HG03196 (cell line): ENCODE results near the gene ATP6V1G2.
"Not testable (repeated sequence)": the region's sequence is repeated elsewhere in the genome, so short reads cannot be mapped to it uniquely, and the experiment has no call there.

Experiments used
- ATAC-seq: cut with Tn5 transposase; IDR thresholded peaks from one replicate; pipeline ENCODE4 v1.9.1; 2021; ENCODE audit not compliant: unreplicated experiment

The ATP6V1G2 gene

DNA sequence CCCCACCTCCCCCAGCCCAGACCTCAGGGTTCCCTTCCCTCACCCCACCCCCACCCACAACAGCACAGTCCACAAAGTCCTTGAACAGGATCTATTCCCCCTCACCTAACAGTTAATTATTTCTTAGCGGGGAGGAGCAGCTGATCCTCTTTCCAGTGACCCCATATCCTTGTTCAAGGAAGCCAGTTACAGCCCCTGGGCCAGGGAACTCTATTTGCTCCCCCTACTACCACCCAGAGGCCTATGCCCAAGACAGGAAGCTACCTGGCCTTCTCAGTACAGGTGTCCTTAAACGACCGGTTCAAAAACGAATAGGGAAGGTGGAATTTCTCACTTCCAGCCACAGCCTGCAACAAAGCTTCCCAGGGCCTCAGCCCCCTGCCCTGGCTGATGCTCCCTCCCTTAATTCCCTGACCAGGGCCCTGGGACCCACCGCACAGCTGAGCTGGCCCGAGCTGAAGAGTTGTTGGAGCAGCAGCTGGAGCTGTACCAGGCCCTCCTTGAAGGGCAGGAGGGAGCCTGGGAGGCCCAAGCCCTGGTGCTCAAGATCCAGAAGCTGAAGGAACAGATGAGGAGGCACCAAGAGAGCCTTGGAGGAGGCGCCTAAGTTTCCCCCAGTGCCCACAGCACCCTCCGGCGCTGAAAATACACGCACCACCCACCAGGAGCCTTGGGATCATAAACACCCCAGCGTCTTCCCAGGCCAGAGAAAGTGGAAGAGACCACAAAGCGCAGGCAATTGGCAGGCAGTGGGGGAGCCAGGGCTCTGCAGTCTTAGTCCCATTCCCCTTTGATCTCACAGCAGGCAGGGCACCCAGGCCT, 16.9 kb downstream of the ATP6V1G2 start:
- ATAC-seq, result no peak

DNA sequence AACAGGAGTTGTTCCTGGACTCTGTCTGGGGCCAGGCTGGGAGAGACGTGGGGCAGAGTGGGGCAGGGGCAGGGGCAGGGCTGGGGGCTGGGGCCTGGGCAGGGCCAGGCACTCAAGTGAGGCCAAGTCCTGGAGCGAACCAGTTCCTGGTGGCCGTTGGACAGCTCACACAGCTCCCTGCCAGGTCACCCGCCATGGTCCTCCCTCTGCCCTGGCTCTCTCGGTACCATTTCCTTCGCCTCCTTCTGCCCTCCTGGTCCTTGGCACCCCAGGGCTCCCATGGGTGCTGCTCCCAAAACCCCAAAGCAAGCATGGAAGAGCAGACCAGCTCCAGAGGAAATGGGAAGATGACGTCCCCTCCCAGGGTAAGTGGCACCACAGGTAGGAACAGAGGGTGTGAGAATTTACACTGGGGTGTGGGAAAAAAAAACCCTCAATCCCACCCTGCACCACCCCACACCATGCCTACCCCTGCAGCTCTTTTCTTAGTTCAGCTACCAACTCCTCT, 17.5 kb downstream of the ATP6V1G2 start, which contains the start of gene MCCD1:
Gene MCCD1, plus strand, starts transcription at position 142 of the 508 bp plus-strand sequence. Its CDS starts 53 bp downstream, at position 195.
- ATAC-seq, result no peak

DNA sequence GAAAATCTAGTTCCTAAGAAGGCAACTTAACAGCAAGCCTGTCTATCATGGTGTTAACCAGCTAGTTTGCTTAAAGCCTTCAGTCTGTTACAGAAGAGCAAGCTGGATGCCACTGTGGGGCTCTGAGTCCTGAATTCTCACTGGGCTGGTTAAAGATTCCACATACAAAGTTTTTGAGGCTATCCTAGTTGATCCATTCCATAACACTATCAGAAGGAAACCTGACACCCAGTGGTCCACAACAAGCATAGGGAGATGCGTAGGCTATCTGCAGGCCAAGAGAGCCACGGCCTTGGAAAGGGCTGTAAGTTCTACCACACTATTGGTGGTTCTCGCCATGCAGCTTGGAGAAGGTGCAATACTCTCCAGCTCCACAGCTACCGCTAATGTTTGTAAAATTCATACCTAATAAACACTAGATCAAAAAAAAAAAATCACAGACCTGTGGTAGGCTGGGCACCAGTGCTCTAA, 18.1 kb downstream of the ATP6V1G2 start:
- no peak for ATAC-seq

DNA sequence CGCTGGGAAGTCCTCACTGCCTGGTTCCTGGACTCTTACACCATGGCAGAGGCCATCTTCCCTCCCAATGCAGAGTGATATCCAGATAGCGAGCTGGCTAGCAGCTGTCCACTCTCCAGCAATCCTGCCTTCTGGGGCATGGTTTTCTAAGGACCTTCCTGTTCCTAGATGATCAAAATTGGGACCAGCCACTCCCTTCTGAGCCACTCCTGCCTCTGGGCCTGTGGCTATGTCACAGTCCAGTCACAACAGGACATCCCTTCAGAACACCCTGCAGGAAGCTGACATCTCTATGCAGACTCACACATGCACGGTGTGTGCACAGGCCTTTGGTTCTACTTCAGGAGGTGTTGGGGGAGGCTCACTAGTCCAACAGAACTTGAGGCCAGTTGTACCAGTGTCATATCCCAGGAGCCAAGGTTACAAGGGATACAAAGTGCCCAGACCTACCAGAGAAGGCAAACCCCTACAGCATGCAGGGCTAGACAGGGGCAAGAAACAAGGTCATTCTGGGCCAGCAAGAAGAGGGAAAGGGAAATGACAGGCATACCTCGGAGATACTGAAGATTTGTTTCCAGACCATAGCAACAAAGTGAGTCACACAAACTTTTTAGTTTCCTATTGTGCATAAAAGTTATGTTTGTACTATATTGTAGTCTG, 20.3 kb downstream of the ATP6V1G2 start:
- no peak for ATAC-seq

DNA sequence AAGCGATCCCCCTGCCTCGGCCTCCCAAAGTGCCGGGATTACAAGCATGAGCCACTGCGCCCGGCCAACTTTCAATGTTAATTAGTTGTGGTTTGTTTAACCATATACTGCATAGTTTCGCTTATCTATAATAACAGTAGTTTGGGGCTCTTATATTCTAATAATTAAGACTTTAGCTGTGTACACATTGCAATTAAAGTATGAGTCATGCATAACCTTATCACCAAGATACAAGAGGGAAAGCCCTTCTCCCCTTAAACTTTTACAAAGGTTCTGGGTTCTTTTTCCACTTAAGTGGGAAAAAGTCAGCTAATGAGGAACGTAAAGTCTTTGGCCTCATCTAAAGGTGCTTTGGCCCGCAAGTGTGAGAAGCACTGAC, 20.9 kb downstream of the ATP6V1G2 start:
- ATAC-seq, result no peak

DNA sequence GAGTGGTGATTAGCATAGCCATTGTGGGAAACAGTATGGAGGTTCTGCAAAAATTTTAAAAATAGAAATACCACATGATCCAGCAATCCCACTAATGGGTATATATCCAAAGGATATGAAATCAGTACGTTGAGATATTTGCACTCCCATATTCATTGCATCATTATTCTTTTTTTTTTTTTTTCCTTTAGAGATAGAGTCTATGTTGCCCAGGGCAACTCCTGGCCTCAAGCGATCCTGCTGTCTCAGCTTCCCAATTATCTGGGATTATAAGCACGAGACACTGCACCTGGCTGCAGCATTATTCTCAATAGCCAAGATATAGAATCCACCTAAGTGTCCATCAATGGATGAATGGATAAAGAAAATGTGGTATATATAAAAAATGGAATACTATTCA, 24.6 kb downstream of the ATP6V1G2 start:
- ATAC-seq, result no peak

DNA sequence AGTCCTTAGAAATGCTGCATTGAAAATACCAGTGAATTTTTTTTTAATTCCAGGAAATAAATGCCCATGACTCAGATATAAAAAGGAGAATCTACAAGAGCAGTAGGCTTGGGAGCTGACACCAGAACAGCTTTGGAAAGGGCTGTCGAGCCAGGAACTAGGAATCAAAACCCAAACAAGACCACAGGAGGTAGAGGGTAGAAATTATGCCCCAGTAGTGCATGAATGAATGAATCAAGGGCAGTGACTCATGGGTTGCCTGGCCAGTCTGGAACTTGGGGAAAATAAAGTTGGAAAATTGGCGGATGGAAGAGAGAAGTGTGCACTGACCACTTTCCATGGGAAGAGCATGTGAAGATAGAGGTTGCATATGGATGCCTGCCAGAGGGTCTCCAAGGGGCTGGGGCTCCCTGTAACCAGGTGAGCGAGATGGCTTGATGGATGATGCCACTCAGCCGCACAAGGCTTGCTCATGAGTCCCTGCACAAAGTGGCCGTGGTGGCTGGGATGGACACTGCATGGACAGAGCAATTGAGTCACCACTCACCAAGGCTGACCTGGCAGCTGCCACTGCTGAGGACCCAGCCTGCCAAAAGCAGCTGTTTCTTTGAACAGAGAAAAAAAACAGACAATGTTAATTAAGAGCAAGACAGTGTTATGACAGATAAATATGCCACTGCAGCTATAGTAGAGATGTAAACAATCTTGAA, 32.8 kb downstream of the ATP6V1G2 start:
- no peak for ATAC-seq

DNA sequence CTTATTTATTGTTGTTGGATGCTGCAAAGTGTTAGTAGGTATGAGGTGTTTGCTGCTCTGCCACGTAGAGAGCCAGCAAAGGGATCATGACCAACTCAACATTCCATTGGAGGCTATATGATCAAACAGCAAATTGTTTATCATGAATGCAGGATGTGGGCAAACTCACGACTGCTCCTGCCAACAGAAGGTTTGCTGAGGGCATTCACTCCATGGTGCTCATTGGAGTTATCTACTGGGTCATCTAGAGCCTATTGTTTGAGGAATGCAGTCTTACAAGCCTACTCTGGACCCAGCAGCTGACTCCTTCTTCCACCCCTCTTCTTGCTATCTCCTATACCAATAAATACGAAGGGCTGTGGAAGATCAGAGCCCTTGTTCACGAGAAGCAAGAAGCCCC, 36.4 kb downstream of the ATP6V1G2 start:
- ATAC-seq, result no peak

DNA sequence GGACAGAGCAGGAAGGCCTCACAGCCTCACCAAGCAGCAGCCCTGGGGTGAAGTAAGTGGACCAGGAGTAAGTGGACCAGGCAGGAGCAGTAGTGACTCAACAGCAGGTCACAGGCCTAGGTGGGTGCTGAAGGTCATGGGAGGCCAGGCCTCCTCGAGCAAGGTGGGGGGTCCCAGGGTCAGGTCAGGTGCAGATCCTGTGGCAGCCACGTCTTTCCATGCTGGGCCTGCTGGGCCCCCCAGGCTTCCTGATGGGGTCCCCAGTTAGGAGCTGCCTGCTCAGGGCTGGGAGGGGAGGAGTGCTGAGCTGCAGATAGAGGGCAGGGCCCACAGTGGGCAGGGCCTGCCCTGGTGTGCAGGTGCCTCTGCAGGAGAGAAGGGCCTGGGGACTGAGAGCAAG, 37.4 kb downstream of the ATP6V1G2 start:
- ATAC-seq, result not testable (repeated sequence)

DNA sequence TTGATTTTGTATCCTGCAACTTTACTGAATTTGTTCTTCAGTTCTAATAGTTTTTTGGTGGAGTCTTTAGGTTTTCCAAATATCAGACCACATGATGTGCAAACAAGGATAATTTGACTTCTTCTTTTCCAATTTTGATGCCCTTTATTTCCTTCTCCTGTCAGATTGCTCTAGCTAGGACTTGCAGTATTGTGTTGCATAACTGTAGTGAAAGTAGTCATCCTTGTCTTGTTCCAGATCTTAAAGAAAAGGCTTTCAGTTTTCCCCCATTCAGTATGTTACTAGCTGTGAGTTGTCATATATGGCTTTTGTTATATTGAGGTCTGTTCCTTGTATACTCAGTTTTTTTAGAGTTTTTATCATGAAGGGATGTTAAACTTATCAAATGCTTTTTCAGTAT, 43.8 kb downstream of the ATP6V1G2 start:
- ATAC-seq, result no peak

DNA sequence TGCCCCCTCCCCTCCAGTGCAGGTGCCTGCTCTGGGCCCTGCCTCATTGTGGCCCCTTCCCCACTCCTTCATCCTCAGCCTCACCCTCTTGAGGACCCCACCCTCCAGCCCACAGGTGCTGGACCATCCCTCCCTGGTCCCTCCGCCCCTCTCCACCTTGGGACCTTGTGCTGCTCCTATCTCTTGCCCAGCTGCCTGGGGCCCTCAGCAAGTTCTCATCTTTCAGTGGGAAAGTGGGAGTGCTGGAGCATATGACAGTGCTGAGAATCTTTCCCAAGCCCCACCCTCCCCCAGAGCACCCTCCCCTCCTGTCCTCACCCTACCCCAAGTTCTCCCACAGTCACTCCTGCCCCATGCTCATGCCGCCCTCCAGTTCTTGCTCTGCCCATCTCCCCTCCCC, 46.8 kb downstream of the ATP6V1G2 start:
- not testable (repeated sequence) for ATAC-seq

DNA sequence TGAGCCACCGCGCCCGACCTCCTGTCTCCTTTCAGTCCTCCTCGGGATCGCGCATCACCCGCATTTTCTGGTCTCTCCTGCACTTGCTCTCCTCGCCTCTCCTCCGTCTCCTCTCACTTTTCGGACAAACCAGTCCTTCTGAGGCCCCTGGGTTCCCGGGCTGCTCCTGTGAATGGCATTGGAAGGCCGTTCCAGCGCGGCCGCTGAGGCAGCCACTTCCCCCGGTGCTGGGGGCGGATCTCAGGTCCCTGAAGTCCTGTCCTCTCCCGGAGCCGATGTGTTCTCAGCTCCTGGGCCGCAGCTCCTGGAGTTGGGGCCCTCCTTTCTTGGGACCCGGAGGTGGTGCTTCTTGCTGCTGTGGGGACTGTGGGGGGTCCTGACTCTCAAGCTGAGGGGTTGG, 47.7 kb downstream of the ATP6V1G2 start:
- no peak for ATAC-seq

DNA sequence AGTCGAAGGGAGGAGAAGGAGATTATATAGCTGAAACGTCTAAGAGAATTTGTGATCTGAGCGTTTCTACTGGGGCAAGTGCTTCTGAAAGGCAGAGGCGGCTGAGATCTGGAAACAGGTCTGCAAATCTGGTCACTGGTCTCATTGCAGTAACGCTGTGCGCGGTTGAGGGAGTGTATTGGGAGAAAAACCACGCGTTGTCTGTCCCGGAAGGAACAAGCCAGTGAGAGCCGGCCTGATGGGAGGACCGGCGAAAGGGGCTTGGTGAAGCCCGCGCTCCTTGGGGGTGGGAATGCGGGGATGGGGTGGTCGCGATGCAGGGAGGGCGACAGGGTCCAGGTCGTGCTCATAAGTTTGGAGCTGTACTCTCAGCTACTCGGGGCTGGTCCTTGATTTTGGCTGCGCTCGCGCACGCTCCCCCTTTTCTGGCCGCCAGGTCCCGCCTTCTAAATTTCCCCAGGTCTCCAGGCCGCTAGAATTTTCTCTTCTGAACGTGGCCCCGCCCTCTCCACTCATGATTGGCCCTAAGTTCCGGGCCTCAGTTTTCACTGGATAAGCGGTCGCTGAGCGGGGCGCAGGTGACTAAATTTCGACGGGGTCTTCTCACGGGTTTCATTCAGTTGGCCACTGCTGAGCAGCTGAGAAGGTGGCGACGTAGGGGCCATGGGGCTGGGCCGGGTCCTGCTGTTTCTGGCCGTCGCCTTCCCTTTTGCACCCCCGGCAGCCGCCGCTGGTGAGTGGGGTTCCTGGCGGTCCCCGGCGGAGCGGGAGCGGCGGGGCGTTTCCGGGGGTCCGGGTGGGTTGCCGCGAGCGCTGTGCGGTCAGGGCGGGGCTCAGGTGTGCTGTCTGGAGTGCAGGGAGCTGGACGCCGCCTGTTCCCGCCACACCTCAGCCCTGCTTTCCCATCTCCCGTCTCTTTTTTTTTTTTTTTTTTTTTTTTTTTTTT, 48.6 kb downstream of the ATP6V1G2 start, which contains the start of gene MICB:
Gene MICB, plus strand, starts transcription at position 615 of the 946 bp plus-strand sequence. Its CDS starts 49 bp downstream, at position 664.
- ATAC-seq, result peak; percentile 46

DNA sequence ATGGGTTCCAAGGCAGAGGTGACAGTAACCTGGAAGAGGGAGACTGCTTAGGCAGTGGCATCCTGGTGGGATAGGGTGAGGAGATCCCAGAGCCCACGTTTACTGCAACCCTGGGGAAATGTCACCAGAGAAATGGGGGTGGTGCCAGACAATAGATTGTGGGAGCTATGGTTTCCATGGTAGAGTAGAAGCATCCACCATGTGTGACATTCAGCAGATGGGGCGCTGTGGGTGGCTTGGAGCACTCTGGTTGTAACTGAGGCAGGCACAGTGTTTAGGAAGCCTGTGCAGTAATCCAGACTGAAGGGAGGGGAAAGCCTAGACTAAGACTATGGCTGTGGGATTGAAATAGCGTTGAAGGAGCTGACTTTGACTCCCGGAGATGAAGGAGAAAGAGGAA, 49.6 kb downstream of the ATP6V1G2 start:
- ATAC-seq, result not testable (repeated sequence)

DNA sequence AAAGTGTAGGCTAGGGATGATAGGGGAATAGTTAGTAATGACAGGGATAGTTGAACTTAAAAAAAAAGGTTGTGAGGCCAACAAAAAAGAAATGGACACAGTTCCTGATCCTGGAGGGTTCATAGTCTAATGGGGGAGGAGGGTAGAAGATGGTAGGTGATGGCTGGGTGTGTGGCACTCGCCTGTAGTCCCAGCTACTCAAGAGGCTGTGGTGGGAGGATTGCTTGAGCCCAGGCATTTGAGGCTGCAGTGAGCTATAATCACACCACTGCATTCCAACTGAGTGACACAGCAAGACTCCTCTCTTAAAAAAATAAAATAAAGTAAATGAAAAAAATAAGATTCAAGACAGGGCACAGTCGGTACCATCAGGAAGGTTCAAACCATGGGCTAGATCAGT, 50.8 kb downstream of the ATP6V1G2 start:
- ATAC-seq, result no peak
